ENCODE data around the gene SMG1.

Gene SMG1

GRCh38 chr16:18852647-18853046 is 73.6 kb downstream of the SMG1 start:
- no peak for DNase-seq (ENCODE audit: low read depth)
- H3K4me3 ChIP-seq (ENCODE audit: low read depth, low read length) = no peak overlapping the region
- in situ Hi-C loops (cut with HindIII; ENCODE audit: low sequenced_read_pairs) = no loop called here
- TF ChIP-seq CTCF (IDR thresholded peaks at IDR 0.05; ENCODE audit: low read depth, low read length, missing control alignments) = no peak

GRCh38 chr16:18846416-18846815 is 79.8 kb downstream of the SMG1 start:
- no peak for DNase-seq (ENCODE audit: low read depth)
- no peak for TF ChIP-seq CTCF (IDR thresholded peaks at IDR 0.05; ENCODE audit: low read depth, low read length, missing control alignments)
- in situ Hi-C loops (cut with HindIII; ENCODE audit: low sequenced_read_pairs) = no loop called here
- H3K4me3 ChIP-seq (ENCODE audit: low read depth, low read length) = no peak overlapping the region

GRCh38 chr16:18842565-18842964 is 83.6 kb downstream of the SMG1 start:
- H3K4me3 ChIP-seq (ENCODE audit: low read depth, low read length) = no peak overlapping the region
- TF ChIP-seq CTCF (IDR thresholded peaks at IDR 0.05; ENCODE audit: low read depth, low read length, missing control alignments) = no peak
- no peak for DNase-seq (ENCODE audit: low read depth)
- in situ Hi-C loops (cut with HindIII; ENCODE audit: low sequenced_read_pairs) = no loop called here

GRCh38 chr16:18841833-18842525 is 84.2 kb downstream of the SMG1 start:
- H3K4me3 ChIP-seq (ENCODE audit: low read depth, low read length) = no peak overlapping the region
- no peak for DNase-seq (ENCODE audit: low read depth)
- TF ChIP-seq CTCF (IDR thresholded peaks at IDR 0.05; ENCODE audit: low read depth, low read length, missing control alignments) = no peak
- in situ Hi-C loops (cut with HindIII; ENCODE audit: low sequenced_read_pairs) = no loop called here

- DNase-seq (ENCODE audit: low read depth) = no peak
- no peak overlapping the region for H3K4me3 ChIP-seq (ENCODE audit: low read depth, low read length)
- in situ Hi-C loops (cut with HindIII; ENCODE audit: low sequenced_read_pairs) = no loop called here
- TF ChIP-seq CTCF (IDR thresholded peaks at IDR 0.05; ENCODE audit: low read depth, low read length, missing control alignments) = no peak
Observed at GRCh38 chr16:18839555-18839954, 86.7 kb downstream of the SMG1 start.

GRCh38 chr16:18836702-18837101 is 89.5 kb downstream of the SMG1 start:
- in situ Hi-C loops (cut with HindIII; ENCODE audit: low sequenced_read_pairs) = no loop called here
- DNase-seq (ENCODE audit: low read depth) = no peak
- no peak overlapping the region for H3K4me3 ChIP-seq (ENCODE audit: low read depth, low read length)
- no peak for TF ChIP-seq CTCF (IDR thresholded peaks at IDR 0.05; ENCODE audit: low read depth, low read length, missing control alignments)
